NCI-H2171 treated with DMSO at 0.1 percent for 48 hours (cell line): ENCODE results near the gene USP53.
"Not testable (repeated sequence)": the region's sequence is repeated elsewhere in the genome, so short reads cannot be mapped to it uniquely, and the experiment has no call there.

ENCODE experiments used
- DNase-seq: peaks from one replicate; lab custom pipeline; 2025; lab: John Stamatoyannopoulos, UW

The USP53 gene

GRCh38 chr4:119271361-119272085 is 59.0 kb downstream of the USP53 start:
- no peak for DNase-seq

DNA sequence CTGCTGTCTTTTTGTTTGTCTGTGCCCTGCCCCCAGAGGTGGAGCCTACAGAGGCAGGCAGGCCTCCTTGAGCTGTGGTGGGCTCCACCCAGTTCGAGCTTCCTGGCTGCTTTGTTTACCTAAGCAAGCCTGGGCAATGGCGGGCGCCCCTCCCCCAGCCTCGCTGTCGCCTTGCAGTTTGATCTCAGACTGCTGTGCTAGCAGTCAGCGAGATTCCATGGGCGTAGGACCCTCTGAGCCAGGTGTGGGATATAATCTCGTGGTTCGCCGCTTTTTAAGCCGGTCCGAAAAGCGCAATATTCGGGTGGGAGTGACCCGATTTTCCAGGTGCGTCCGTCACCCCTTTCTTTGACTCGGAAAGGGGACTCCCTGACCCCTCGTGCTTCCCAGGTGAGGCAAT is 67.0 kb downstream of the USP53 start:
- DNase-seq = not testable (repeated sequence)

DNA sequence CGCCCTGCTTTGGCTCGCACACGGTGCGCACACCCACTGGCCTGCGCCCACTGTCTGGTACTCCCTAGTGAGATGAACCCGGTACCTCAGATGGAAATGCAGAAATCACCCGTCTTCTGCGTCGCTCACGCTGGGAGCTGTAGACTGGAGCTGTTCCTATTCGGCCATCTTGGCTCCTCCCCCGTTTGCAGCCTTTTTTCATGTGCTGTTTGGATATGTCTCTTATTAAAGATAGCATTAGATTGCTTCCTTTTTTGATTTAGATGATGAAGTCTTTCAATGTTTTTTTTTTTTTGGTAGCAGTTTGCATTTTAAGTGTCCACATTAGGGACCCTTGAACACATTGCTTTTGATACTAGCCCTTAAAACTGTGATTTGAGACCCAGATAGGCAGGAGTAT is 67.4 kb downstream of the USP53 start:
- DNase-seq = not testable (repeated sequence)

DNA sequence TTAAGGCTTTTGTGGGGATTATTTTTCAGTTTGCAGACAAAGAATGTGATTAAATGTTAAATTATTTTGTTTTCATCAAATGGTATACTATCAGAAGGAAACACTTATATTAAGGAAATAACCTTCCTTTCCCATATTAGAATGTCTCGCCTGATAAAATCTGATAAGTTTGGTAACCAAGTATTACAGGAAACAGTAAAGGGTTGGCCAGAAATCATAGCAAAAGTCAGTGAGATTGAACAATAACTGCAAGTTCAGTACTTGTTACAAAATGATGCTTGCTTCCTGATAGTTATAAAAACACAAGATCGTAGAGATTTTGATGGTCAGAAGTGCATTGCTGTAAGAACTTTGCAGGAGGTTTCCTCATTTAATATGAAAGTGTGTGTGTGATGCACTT is 68.9 kb downstream of the USP53 start:
- DNase-seq = no peak

DNA sequence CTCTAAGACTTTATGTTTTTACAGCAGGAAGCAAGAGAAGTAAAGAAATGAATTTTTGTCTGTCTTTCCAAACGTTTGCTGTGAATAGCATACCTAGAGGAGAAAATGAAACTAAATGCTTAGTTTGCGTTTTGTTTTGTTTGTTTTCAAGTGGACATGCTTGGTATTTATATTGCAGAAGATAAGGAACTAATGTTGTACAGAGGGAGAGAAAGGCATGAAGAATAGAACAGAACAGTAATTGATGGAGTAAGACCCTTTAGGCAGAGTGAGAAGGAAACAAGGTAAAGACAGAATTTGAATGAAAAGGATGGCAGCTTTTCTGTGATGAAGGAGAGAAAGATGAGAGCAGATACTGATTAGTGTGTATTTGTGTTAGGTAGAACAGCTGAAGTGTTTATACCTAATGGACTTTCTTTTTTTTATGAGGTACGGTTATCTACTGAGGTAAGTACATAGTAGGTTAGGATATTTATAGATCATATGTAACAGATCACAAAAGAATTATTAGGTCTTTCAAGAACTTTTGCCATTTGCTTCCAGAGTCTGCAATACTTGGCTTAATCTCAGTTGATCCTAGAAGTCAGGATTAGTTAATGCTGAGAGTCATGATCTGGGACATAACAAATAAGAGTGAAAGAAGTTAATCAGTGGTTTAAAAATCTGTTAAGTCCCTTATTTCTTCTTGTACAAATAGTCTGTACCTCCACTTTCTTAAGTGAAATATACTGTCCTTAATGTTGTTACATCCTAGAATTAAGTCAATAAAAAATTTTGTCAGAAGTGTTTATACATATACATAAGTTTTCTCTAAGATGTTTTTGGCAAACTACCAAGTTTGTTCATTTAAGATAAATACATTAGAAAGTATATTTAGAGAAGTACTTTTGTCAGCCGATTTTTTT is 72.6 kb downstream of the USP53 start:
- no peak for DNase-seq

GRCh38 chr4:119286377-119287002 is 74.0 kb downstream of the USP53 start:
- DNase-seq = no peak

DNA sequence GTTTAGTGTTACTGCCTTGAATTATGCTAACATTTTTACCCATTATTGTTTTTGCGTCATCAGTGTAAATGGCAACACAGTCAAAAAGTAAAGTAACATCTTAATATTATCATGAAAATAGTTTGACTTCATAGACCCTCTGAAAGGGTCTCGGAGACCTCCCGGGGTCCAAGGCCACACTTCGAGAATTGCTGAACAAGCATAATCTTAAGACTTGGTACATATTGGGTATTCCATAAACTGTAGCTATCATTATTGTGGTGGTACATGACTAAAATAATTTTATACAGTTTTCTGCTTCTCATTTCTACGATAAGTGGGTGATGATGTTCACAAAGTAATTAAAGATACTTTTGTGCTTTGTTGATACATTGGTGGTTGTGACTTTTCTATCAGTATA is 76.8 kb downstream of the USP53 start:
- no peak for DNase-seq

DNA sequence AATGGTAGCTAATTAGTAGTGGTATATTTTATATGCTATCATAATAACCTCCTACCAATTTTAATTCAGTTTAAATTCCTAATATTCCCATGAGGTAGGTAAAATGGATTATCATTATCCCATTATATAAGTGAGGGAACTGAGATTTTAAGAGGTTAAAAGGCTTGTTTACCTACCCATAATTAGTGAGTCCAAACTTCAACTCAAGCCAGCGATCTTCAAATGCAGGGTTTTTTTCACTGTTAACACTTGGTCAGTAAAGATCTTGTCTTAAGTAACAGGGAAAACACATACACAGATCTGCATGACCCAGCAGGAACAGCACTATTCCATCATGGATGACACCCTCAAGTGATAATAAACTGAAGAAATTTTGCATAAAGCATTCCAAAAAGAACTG is 78.1 kb downstream of the USP53 start:
- no peak for DNase-seq

DNA sequence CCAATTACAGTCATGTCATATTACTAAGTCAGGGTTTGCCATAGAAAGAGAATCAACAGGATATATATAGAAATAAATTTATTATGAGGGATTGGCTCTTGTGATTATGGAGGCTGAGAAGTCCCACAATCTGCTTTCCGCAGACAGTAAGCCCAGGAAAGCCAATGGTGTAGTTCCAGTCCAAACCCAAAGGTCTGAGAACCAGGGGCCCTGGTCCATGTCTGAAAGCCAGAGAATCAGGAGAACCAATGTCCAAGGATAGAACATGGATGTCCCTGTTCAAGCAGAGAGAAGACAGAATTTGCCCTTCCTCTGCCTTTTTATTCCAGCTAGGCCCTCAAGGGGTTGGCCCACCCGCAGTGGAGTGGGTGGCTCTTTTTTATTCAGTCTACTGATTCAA is 83.8 kb downstream of the USP53 start:
- DNase-seq = no peak

- DNase-seq = no peak
Observed at GRCh38 chr4:119297795-119298194, 85.3 kb downstream of the USP53 start.

GRCh38 chr4:119299260-119299671 is 86.8 kb downstream of the USP53 start:
- no peak for DNase-seq

DNA sequence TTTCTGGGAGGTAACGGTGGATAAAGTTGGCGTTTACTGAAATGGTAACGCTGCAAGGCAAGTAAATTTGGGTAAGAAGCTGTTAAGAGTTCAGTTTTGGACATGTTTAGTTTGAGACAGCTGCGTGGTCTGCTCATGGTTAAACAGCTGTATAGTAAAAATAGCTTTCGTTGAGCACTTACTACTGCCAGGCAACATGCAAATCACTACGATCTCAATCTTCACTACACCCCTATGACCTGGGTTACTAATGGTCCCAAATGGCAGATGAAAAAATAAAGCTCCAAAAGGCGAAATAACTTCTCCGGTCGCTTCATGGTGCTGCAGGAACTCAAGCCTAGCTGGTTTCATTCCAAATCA is 87.2 kb downstream of the USP53 start:
- DNase-seq = no peak

GRCh38 chr4:119300101-119300978 is 87.8 kb downstream of the USP53 start:
- no peak for DNase-seq

- no peak for DNase-seq
Observed at GRCh38 chr4:119302073-119302832, 89.7 kb downstream of the USP53 start.

- no peak for DNase-seq
Observed at GRCh38 chr4:119303587-119304305, 91.2 kb downstream of the USP53 start.

DNA sequence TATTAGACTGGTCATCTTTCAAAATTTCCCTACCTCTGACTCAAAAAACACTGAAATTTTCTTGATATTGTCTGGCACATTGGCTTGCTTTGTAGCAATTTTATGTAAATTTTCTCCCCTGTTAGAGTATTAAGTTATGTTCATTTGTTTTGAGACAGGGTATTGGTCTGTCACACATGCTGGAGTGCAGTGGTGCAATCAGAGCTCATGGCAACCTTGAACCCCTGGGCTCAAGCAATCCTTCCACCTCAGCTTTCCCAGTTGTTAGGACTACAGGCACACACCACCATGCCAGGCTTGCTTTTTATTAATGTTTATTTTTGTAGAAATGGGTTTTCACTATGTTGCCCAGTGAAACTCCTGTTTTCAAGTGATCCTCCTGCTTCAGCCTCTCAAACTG is 91.9 kb downstream of the USP53 start:
- DNase-seq = no peak

DNA sequence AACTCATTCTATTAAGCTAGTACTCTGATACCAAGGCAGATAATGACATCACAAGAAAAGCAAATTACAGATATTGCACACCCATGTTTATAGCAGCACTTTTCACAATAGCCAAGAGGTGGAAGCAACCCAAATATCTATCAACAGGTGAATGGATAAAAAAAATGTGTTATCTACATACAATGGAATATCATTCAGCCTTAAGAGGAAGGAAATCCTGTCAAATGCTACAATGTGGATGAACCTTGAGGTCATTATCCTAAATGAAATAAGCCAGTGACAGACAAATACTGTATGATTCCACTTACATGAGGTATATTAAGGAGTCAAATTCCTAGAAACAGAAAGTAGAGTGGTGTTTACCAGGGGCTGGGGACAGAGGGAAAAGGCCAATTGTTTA is 95.1 kb downstream of the USP53 start:
- DNase-seq = no peak

GRCh38 chr4:119310826-119311225 is 98.3 kb downstream of the USP53 start:
- no peak for DNase-seq

DNA sequence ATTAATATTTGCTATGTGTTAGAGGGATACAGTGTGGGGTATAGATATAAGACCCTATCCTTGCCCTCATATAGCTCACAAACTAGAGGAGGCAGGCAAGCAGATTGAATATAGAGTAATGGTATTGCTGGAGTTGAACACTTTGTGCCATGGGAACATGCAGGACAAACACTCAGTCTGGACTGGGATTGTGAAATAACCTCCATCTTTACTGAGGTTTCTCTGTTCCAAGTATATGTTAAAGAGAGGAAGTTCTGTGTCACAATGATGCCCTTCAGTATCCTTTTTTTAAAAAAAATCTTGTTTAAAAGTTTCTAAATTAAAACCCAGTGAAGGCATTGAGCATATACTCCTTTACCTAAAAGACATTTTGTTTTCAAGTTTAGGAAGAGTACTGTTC is 100.7 kb downstream of the USP53 start:
- DNase-seq = no peak

DNA sequence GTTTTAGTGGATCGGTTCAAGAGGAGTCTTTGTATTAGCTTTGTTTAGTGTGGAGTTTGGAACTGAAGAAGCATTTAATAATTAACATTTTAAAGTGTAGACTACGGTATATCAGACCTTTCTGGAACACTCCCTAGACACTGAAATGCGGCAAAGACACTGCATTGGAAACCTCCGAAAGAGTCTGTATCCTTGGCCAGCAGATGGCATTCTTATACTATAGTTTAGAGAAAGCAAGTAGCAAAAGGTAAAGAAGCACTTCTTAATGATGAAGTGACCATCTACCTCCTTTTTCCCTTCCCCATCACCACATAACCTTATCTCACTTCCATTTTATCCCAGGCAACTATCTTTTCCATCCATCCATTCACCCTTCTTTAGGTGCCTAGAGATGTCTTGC is 101.8 kb downstream of the USP53 start:
- peak; percentile 32 for DNase-seq

- no peak for DNase-seq
Observed at GRCh38 chr4:119315036-119315435, 102.5 kb downstream of the USP53 start.
